ENCODE data around the gene HCLS1.

The HCLS1 gene

GRCh38 chr3:121654493-121655385, 6.0 kb downstream of the HCLS1 start:
- Histone ChIP-seq H3K36me3 (ENCODE audit: control insufficient read depth, insufficient read depth, low read length) (no peaks in the 10 kb centered on the region), H3K27ac (ENCODE audit: low read depth, low read length, severe bottlenecking) (no peak overlapping the region), H3K9me3 (ENCODE audit: control insufficient read depth, low read length) (no peaks in the 10 kb centered on the region), H3K4me1 (ENCODE audit: control insufficient read depth, insufficient read depth, low read length, poor library complexity, severe bottlenecking) (peaks cover 4% of the 10 kb centered on the region), H3K4me3 (ENCODE audit: extremely low read depth, insufficient read depth, low read length, poor library complexity, severe bottlenecking) (no peak overlapping the region)
- 79 to 100% methylated on average over 3 to 4 of the region's 6 CpGs for WGBS, 2 experiments (ENCODE audit: insufficient coverage in 2 of 2)

- Histone ChIP-seq H3K9me3 (ENCODE audit: control insufficient read depth, low read length) (no peaks in the 10 kb centered on the region), H3K27ac (ENCODE audit: low read depth, low read length, severe bottlenecking) (no peak overlapping the region), H3K4me1 (ENCODE audit: control insufficient read depth, insufficient read depth, low read length, poor library complexity, severe bottlenecking) (peaks cover 4% of the 10 kb centered on the region), H3K36me3 (ENCODE audit: control insufficient read depth, insufficient read depth, low read length) (no peaks in the 10 kb centered on the region), H3K4me3 (ENCODE audit: extremely low read depth, insufficient read depth, low read length, poor library complexity, severe bottlenecking) (no peak overlapping the region)
These were observed 9.0 kb downstream of the HCLS1 start for GRCh38 chr3:121651684-121652083.

GRCh38 chr3:121649645-121650044, 11.1 kb downstream of the HCLS1 start:
- Histone ChIP-seq H3K4me3 (ENCODE audit: extremely low read depth, insufficient read depth, low read length, poor library complexity, severe bottlenecking) (no peak overlapping the region), H3K36me3 (ENCODE audit: control insufficient read depth, insufficient read depth, low read length) (no peaks in the 10 kb centered on the region), H3K9me3 (ENCODE audit: control insufficient read depth, low read length) (no peaks in the 10 kb centered on the region), H3K4me1 (ENCODE audit: control insufficient read depth, insufficient read depth, low read length, poor library complexity, severe bottlenecking) (peaks cover 1% of the 10 kb centered on the region), H3K27ac (ENCODE audit: low read depth, low read length, severe bottlenecking) (no peak overlapping the region)

GRCh38 chr3:121648219-121648958, 12.3 kb downstream of the HCLS1 start:
- 77 to 90% methylated on average over 5 of the region's 6 CpGs for WGBS, 2 experiments (ENCODE audit: insufficient coverage in 2 of 2)
- no peaks in the 10 kb centered on the region for H3K4me1 ChIP-seq (ENCODE audit: control insufficient read depth, insufficient read depth, low read length, poor library complexity, severe bottlenecking)
- no peak overlapping the region for H3K4me3 ChIP-seq (ENCODE audit: extremely low read depth, insufficient read depth, low read length, poor library complexity, severe bottlenecking)
- H3K9me3 ChIP-seq (ENCODE audit: control insufficient read depth, low read length), result no peaks in the 10 kb centered on the region
- no peak overlapping the region for H3K27ac ChIP-seq (ENCODE audit: low read depth, low read length, severe bottlenecking)
- H3K36me3 ChIP-seq (ENCODE audit: control insufficient read depth, insufficient read depth, low read length), result no peaks in the 10 kb centered on the region

- no peaks in the 10 kb centered on the region for H3K36me3 ChIP-seq (ENCODE audit: control insufficient read depth, insufficient read depth, low read length)
- no peak overlapping the region for H3K27ac ChIP-seq (ENCODE audit: low read depth, low read length, severe bottlenecking)
- no peaks in the 10 kb centered on the region for H3K9me3 ChIP-seq (ENCODE audit: control insufficient read depth, low read length)
- 100% methylated on average over 3 of the region's 5 CpGs for WGBS, 2 experiments (ENCODE audit: insufficient coverage in 2 of 2)
- no peak overlapping the region for H3K4me3 ChIP-seq (ENCODE audit: extremely low read depth, insufficient read depth, low read length, poor library complexity, severe bottlenecking)
- no peaks in the 10 kb centered on the region for H3K4me1 ChIP-seq (ENCODE audit: control insufficient read depth, insufficient read depth, low read length, poor library complexity, severe bottlenecking)
These were observed 15.6 kb downstream of the HCLS1 start for GRCh38 chr3:121645054-121645453.

GRCh38 chr3:121642601-121643314, 17.9 kb downstream of the HCLS1 start:
- Histone ChIP-seq H3K27ac (ENCODE audit: low read depth, low read length, severe bottlenecking) (no peak overlapping the region), H3K4me3 (ENCODE audit: extremely low read depth, insufficient read depth, low read length, poor library complexity, severe bottlenecking) (no peak overlapping the region), H3K9me3 (ENCODE audit: control insufficient read depth, low read length) (no peaks in the 10 kb centered on the region), H3K4me1 (ENCODE audit: control insufficient read depth, insufficient read depth, low read length, poor library complexity, severe bottlenecking) (no peaks in the 10 kb centered on the region), H3K36me3 (ENCODE audit: control insufficient read depth, insufficient read depth, low read length) (no peaks in the 10 kb centered on the region)
- 90 to 97% methylated on average over 3 to 7 of the region's 9 CpGs for WGBS, 2 experiments (ENCODE audit: insufficient coverage in 2 of 2)

GRCh38 chr3:121641127-121641526, 19.6 kb downstream of the HCLS1 start:
- 100% methylated on average over 1 of the region's 2 CpGs for WGBS, 2 experiments (ENCODE audit: insufficient coverage in 2 of 2)
- H3K4me3 ChIP-seq (ENCODE audit: extremely low read depth, insufficient read depth, low read length, poor library complexity, severe bottlenecking), result no peak overlapping the region
- no peaks in the 10 kb centered on the region for H3K36me3 ChIP-seq (ENCODE audit: control insufficient read depth, insufficient read depth, low read length)
- H3K27ac ChIP-seq (ENCODE audit: low read depth, low read length, severe bottlenecking), result no peak overlapping the region
- no peaks in the 10 kb centered on the region for H3K4me1 ChIP-seq (ENCODE audit: control insufficient read depth, insufficient read depth, low read length, poor library complexity, severe bottlenecking)
- no peaks in the 10 kb centered on the region for H3K9me3 ChIP-seq (ENCODE audit: control insufficient read depth, low read length)

GRCh38 chr3:121637922-121638321, 22.8 kb downstream of the HCLS1 start:
- H3K27ac ChIP-seq (ENCODE audit: low read depth, low read length, severe bottlenecking), result no peak overlapping the region
- H3K4me3 ChIP-seq (ENCODE audit: extremely low read depth, insufficient read depth, low read length, poor library complexity, severe bottlenecking), result no peak overlapping the region
- H3K4me1 ChIP-seq (ENCODE audit: control insufficient read depth, insufficient read depth, low read length, poor library complexity, severe bottlenecking), result peaks cover under 1% of the 10 kb centered on the region
- 100% methylated on average over 1 of the region's 1 CpG; no CpG with 5 or more reads in 1 of the 2 experiments for WGBS, 2 experiments (ENCODE audit: insufficient coverage in 2 of 2)
- H3K36me3 ChIP-seq (ENCODE audit: control insufficient read depth, insufficient read depth, low read length), result no peaks in the 10 kb centered on the region
- no peaks in the 10 kb centered on the region for H3K9me3 ChIP-seq (ENCODE audit: control insufficient read depth, low read length)

GRCh38 chr3:121630355-121630754, 30.3 kb downstream of the HCLS1 start:
- no peaks in the 10 kb centered on the region for H3K9me3 ChIP-seq (ENCODE audit: control insufficient read depth, low read length)
- no peak overlapping the region for H3K4me3 ChIP-seq (ENCODE audit: extremely low read depth, insufficient read depth, low read length, poor library complexity, severe bottlenecking)
- peaks cover 3% of the 10 kb centered on the region for H3K4me1 ChIP-seq (ENCODE audit: control insufficient read depth, insufficient read depth, low read length, poor library complexity, severe bottlenecking)
- WGBS, 2 experiments (ENCODE audit: insufficient coverage in 2 of 2), result 86 to 90% methylated on average over 1 of the region's 1 CpG
- H3K27ac ChIP-seq (ENCODE audit: low read depth, low read length, severe bottlenecking), result no peak overlapping the region
- no peaks in the 10 kb centered on the region for H3K36me3 ChIP-seq (ENCODE audit: control insufficient read depth, insufficient read depth, low read length)

GRCh38 chr3:121629601-121630000, 31.1 kb downstream of the HCLS1 start:
- WGBS, 2 experiments (ENCODE audit: insufficient coverage in 2 of 2), result 78 to 93% methylated on average over 3 to 5 of the region's 6 CpGs
- Histone ChIP-seq H3K4me3 (ENCODE audit: extremely low read depth, insufficient read depth, low read length, poor library complexity, severe bottlenecking) (no peak overlapping the region), H3K4me1 (ENCODE audit: control insufficient read depth, insufficient read depth, low read length, poor library complexity, severe bottlenecking) (peaks cover 3% of the 10 kb centered on the region), H3K36me3 (ENCODE audit: control insufficient read depth, insufficient read depth, low read length) (no peaks in the 10 kb centered on the region), H3K9me3 (ENCODE audit: control insufficient read depth, low read length) (no peaks in the 10 kb centered on the region), H3K27ac (ENCODE audit: low read depth, low read length, severe bottlenecking) (no peak overlapping the region)

Measured in mesodermal cell (in vitro differentiated cells).